GM19397 (cell line): Measurements from ENCODE around the gene FAAH2.
"Not testable (repeated sequence)": the region's sequence is repeated elsewhere in the genome, so short reads cannot be mapped to it uniquely, and the experiment has no call there.

Experiments used
- ATAC-seq: cut with Tn5 transposase; IDR thresholded peaks from one replicate; pipeline ENCODE4 v1.9.1; 2021; ENCODE audit warnings: mild to moderate bottlenecking, moderate library complexity; ENCODE audit not compliant: unreplicated experiment

The FAAH2 gene

GRCh38 chrX:57379296-57379695 lies 92.8 kb downstream of the FAAH2 start:
- no peak for ATAC-seq

GRCh38 chrX:57380026-57380796 lies 93.7 kb downstream of the FAAH2 start:
- ATAC-seq: no peak

GRCh38 chrX:57394162-57394561 lies 107.7 kb downstream of the FAAH2 start:
- not testable (repeated sequence) for ATAC-seq

- ATAC-seq: not testable (repeated sequence)
Observed at GRCh38 chrX:57403191-57403590, 116.7 kb downstream of the FAAH2 start.

- ATAC-seq: no peak
Observed at GRCh38 chrX:57406149-57406548, 119.6 kb downstream of the FAAH2 start.

GRCh38 chrX:57417827-57418226 lies 131.3 kb downstream of the FAAH2 start:
- no peak for ATAC-seq

- no peak for ATAC-seq
Observed at GRCh38 chrX:57422289-57422688, 135.8 kb downstream of the FAAH2 start.

- no peak for ATAC-seq
Observed at GRCh38 chrX:57422790-57423189, 136.3 kb downstream of the FAAH2 start.

- ATAC-seq: no peak
Observed at GRCh38 chrX:57445076-57445475, 158.6 kb downstream of the FAAH2 start.

GRCh38 chrX:57445832-57446231 lies 159.3 kb downstream of the FAAH2 start:
- ATAC-seq: no peak

GRCh38 chrX:57447856-57448255 lies 161.3 kb downstream of the FAAH2 start:
- ATAC-seq: no peak

- no peak for ATAC-seq
Observed at GRCh38 chrX:57451426-57452020, 165.0 kb downstream of the FAAH2 start.

- ATAC-seq: peak; percentile 52
Observed at GRCh38 chrX:57453901-57454300, 167.4 kb downstream of the FAAH2 start.

- ATAC-seq: no peak
Observed at GRCh38 chrX:57481514-57481913, 195.0 kb downstream of the FAAH2 start.

GRCh38 chrX:57516491-57516890 lies 230.0 kb downstream of the FAAH2 start:
- no peak for ATAC-seq

GRCh38 chrX:57519578-57520118 lies 233.1 kb downstream of the FAAH2 start:
- no peak for ATAC-seq

- ATAC-seq: no peak
Observed at GRCh38 chrX:57528670-57529255, 242.3 kb downstream of the FAAH2 start.
